Measurements from ENCODE around the gene MACROD2. TPM values are rescaled to one million over a fixed set of nuclear protein-coding genes. Genes with fewer than 3 reads are reported as not detected.
A peak's percentile ranks its signal among the peaks of the same experiment; 100 is the strongest.

MACROD2 gene
- total RNA-seq, 4 donors from 2014 or later, result 1.8 to 4.8 (median 2.9) TPM

GRCh38 chr20:14709439-14709838 is 714.1 kb downstream of the MACROD2 start:
- no peaks in the 10 kb centered on the region for H3K27me3 ChIP-seq
- no peak overlapping the region for H3K27ac ChIP-seq
- TF ChIP-seq CTCF (IDR thresholded peaks at IDR 0.05), result no peak
- TF ChIP-seq POLR2A (IDR thresholded peaks at IDR 0.05), result no peak
- intact Hi-C loops (cut with DNase I), result no loop called here
- H3K36me3 ChIP-seq, result no peaks in the 10 kb centered on the region
- DNase-seq, result no peak
- H3K4me3 ChIP-seq, result no peak overlapping the region
- no peaks in the 10 kb centered on the region for H3K9me3 ChIP-seq
- peaks cover 0 to 26% (median 11%) of the 10 kb centered on the region in 3 donors for H3K4me1 ChIP-seq
- WGBS, 2 donors, result 45 to 82% methylated on average over 2 of the region's 2 CpGs

- Histone ChIP-seq H3K36me3 (no peaks in the 10 kb centered on the region), H3K4me3 (no peak overlapping the region), H3K9me3 (no peaks in the 10 kb centered on the region), H3K27me3 (no peaks in the 10 kb centered on the region), H3K27ac (no peak overlapping the region), H3K4me1 (peaks cover 0 to 26% (median 11%) of the 10 kb centered on the region in 3 donors)
- WGBS, 2 donors, result 57 to 59% methylated on average over 2 of the region's 2 CpGs
- TF ChIP-seq CTCF (IDR thresholded peaks at IDR 0.05) (no peak), POLR2A (IDR thresholded peaks at IDR 0.05) (no peak)
- DNase-seq, result no peak
- intact Hi-C loops (cut with DNase I), result no loop called here
These were observed 715.6 kb downstream of the MACROD2 start for GRCh38 chr20:14710951-14711350.

DNA sequence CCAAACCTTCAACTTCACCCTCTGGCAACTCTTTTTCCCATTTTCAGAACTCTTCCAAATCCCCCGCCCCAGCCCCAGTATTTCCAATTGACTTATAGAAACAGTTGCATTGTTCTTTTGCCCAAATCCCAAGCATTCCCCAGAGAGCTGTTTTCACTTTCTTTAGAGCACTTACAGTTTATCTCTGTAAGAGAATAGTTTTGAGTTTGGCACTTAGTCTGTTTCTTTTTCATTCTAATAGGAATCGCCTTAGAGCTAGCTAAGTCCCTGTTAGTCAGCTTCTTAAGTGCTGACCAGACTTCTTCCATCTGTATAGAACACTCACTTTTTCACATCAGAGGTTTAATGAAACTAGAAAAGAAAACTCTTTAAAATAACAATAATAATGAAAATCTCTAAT is 716.3 kb downstream of the MACROD2 start:
- no peak for DNase-seq
- 38 to 46% methylated on average over 2 of the region's 2 CpGs for WGBS, 2 donors
- intact Hi-C loops (cut with DNase I), result no loop called here

DNA sequence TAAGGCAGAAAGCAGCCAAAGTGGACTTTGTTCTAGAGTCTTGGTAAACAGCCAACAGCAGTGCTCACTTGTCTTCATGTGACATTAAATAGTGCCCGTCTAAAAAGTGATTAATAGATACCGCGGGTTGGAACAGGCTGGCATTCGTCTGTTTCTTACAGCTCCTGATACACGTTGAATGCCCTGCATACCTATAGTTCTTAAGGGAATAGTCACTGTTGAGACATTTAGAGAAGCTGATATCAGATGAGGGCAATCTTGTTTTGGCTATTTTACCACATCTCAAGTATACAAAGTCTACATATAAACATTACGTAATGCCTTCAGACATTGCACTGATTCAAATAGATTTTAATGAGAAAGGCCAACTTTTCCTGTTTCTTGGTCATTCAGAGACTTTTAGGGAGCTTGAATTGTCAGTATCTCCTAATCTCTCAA is 717.0 kb downstream of the MACROD2 start:
- Histone ChIP-seq H3K36me3 (no peaks in the 10 kb centered on the region), H3K27ac (peak overlapping the region in 1 of 4 donors; percentile 15), H3K9me3 (no peaks in the 10 kb centered on the region), H3K4me1 (peaks cover 0 to 26% (median 11%) of the 10 kb centered on the region in 3 donors), H3K4me3 (no peak overlapping the region), H3K27me3 (no peaks in the 10 kb centered on the region)
- intact Hi-C loops (cut with DNase I), result no loop called here
- no peak for DNase-seq
- WGBS, 2 donors, result 11 to 31% methylated on average over 6 of the region's 6 CpGs
- TF ChIP-seq CTCF (IDR thresholded peaks at IDR 0.05) (no peak), POLR2A (IDR thresholded peaks at IDR 0.05) (no peak)

More for the DNA sequence above, 716.3 kb downstream of the MACROD2 start:
- no peaks in the 10 kb centered on the region for H3K9me3 ChIP-seq
- no peaks in the 10 kb centered on the region for H3K36me3 ChIP-seq
- peak overlapping the region in 1 of 4 donors; percentile 3 for H3K27ac ChIP-seq
- H3K4me3 ChIP-seq, result no peak overlapping the region
- TF ChIP-seq CTCF (IDR thresholded peaks at IDR 0.05) (no peak), POLR2A (IDR thresholded peaks at IDR 0.05) (no peak)
- no peaks in the 10 kb centered on the region for H3K27me3 ChIP-seq
- H3K4me1 ChIP-seq, result peaks cover 0 to 26% (median 11%) of the 10 kb centered on the region in 3 donors

- Histone ChIP-seq H3K27ac (no peak overlapping the region), H3K4me1 (peaks cover 0 to 26% (median 11%) of the 10 kb centered on the region in 3 donors), H3K4me3 (no peak overlapping the region), H3K27me3 (no peaks in the 10 kb centered on the region), H3K9me3 (no peaks in the 10 kb centered on the region), H3K36me3 (no peaks in the 10 kb centered on the region)
- 50 to 93% methylated on average over 2 to 3 of the region's 3 CpGs for WGBS, 2 donors
- no peak for DNase-seq
- TF ChIP-seq CTCF (IDR thresholded peaks at IDR 0.05) (no peak), POLR2A (IDR thresholded peaks at IDR 0.05) (no peak)
- intact Hi-C loops (cut with DNase I), result no loop called here
These were observed 720.1 kb downstream of the MACROD2 start for GRCh38 chr20:14715400-14715799.
